Keratinocyte (primary cell): ENCODE data around the gene SPAG6.

ENCODE experiments used
- EZH2 ChIP-seq: IDR thresholded peaks from one replicate; pipeline ENCODE4 v1.6.1; 2012; ENCODE audit warnings: inconsistent platforms, mild to moderate bottlenecking, low read length, moderate library complexity
- TF ChIP-seq, protein P1 (sequence below), 3 experiments: IDR thresholded peaks in 1 of 3; conservative IDR thresholded peaks in 1 of 3; optimal IDR thresholded peaks in 1 of 3; 2 replicates in 2 of 3; 3 replicates in 1 of 3; pipeline versions ENCODE3 to v1.5.1; 2011; ENCODE audit warnings: low read length in 3 of 3, mild to moderate bottlenecking in 3 of 3, moderate library complexity in 2 of 3, control low read depth in 1 of 3, inconsistent platforms in 1 of 3; ENCODE audit not compliant: insufficient read depth in 2 of 3; ENCODE audit errors: extremely low read depth in 1 of 3

GRCh38 chr10:22426653-22427052 is 81.4 kb downstream of the SPAG6 start:
- TF ChIP-seq, protein P1, sequence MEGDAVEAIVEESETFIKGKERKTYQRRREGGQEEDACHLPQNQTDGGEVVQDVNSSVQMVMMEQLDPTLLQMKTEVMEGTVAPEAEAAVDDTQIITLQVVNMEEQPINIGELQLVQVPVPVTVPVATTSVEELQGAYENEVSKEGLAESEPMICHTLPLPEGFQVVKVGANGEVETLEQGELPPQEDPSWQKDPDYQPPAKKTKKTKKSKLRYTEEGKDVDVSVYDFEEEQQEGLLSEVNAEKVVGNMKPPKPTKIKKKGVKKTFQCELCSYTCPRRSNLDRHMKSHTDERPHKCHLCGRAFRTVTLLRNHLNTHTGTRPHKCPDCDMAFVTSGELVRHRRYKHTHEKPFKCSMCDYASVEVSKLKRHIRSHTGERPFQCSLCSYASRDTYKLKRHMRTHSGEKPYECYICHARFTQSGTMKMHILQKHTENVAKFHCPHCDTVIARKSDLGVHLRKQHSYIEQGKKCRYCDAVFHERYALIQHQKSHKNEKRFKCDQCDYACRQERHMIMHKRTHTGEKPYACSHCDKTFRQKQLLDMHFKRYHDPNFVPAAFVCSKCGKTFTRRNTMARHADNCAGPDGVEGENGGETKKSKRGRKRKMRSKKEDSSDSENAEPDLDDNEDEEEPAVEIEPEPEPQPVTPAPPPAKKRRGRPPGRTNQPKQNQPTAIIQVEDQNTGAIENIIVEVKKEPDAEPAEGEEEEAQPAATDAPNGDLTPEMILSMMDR (optimal IDR thresholded peaks at IDR 0.05 in 1 of 3, IDR thresholded peaks at IDR 0.05 in 1 of 3, conservative IDR thresholded peaks at IDR 0.05 in 1 of 3; ENCODE audit: extremely low read depth in 1 of 3, insufficient read depth in 2 of 3, low read length in 3 of 3): no peak
- TF ChIP-seq EZH2: no peak
